SH-SY5Y (cell line): ENCODE measurements around the gene TTLL3.

Experiments
- GATA2 ChIP-seq: IDR thresholded peaks from 2 replicates; pipeline ENCODE4 v1.6.1; 2011; ENCODE audit warnings: mild to moderate bottlenecking, low read depth, low read length
- GATA3 ChIP-seq: IDR thresholded peaks from 2 replicates; pipeline ENCODE4 v1.6.1; 2011; ENCODE audit warnings: low read depth, mild to moderate bottlenecking, low read length, moderate library complexity

- TF ChIP-seq GATA3 (no peak), GATA2 (no peak)
These were observed 41.8 kb upstream of the TTLL3 start for GRCh38 chr3:9768141-9768775.
